Lung (tissue), 12 donors: ENCODE measurements around the gene POLD2. TPM values are rescaled to one million over a fixed set of nuclear protein-coding genes. Genes with fewer than 3 reads are reported as not detected.

Experiments
- ATAC-seq: fragments of 200-7000 bp; cut with Tn5 transposase; one replicate; pipeline ENCODE4 v1.9.1; 2020; ENCODE audit warnings: moderate number of reproducible peaks; ENCODE audit not compliant: insufficient read depth, low FRiP score
- DNase-seq, 3 donors: peaks; one replicate each; pipeline ENCODE4 v3.0.0-alpha.2; 2013 to 2017
- H3K27ac ChIP-seq, 2 donors: one replicate each; pipeline ENCODE4 v1.5.1; 2013; ENCODE audit warnings: mild to moderate bottlenecking in 2 of 2, moderate library complexity in 2 of 2, control low read depth in 1 of 2, inconsistent platforms in 1 of 2, low read depth in 1 of 2, low read length in 1 of 2
- H3K27me3 ChIP-seq, 3 donors: one replicate each; pipeline ENCODE4 v1.5.1; 2013; ENCODE audit warnings: low read length in 2 of 3; ENCODE audit not compliant: control insufficient read depth in 3 of 3, insufficient read depth in 3 of 3
- H3K36me3 ChIP-seq, 4 donors: one replicate each; pipeline ENCODE4 v1.5.1; 2013; ENCODE audit warnings: low read length in 4 of 4, mild to moderate bottlenecking in 1 of 4, moderate library complexity in 1 of 4; ENCODE audit not compliant: control insufficient read depth in 4 of 4, insufficient read depth in 4 of 4
- H3K4me1 ChIP-seq, 5 donors: one replicate each; pipeline ENCODE4 v1.5.1; 2013; ENCODE audit warnings: low read length in 5 of 5, mild to moderate bottlenecking in 2 of 5, moderate library complexity in 1 of 5; ENCODE audit not compliant: control insufficient read depth in 5 of 5, insufficient read depth in 5 of 5
- H3K4me3 ChIP-seq: one replicate; pipeline ENCODE4 v1.5.1; 2013; ENCODE audit warnings: mild to moderate bottlenecking, control low read depth, moderate library complexity
- H3K9ac ChIP-seq, 2 donors: one replicate each; pipeline ENCODE4 v1.5.1; 2013; ENCODE audit warnings: low read length in 2 of 2, control low read depth in 1 of 2; ENCODE audit not compliant: insufficient read depth in 1 of 2
- H3K9me3 ChIP-seq, 4 donors: one replicate each; pipeline ENCODE4 v1.5.1; 2013; ENCODE audit warnings: low read length in 3 of 4, mild to moderate bottlenecking in 1 of 4, moderate library complexity in 1 of 4; ENCODE audit not compliant: control insufficient read depth in 4 of 4, insufficient read depth in 3 of 4
- CTCF ChIP-seq: IDR thresholded peaks from 2 replicates; pipeline ENCODE4 v1.5.1; 2012; ENCODE audit warnings: mild to moderate bottlenecking; ENCODE audit errors: control extremely low read depth, extremely low read depth
- WGBS, 2 donors: extraction: QIAGEN DNeasy Blood & Tissue Kit; methylation state at CpG; one replicate each; pipeline ENCODE4 v1.1.7; 2013; 5-methylcytosine and 5-hydroxymethylcytosine counted together
- polyA plus RNA-seq, 2 donors: library from polyadenylated mRNA; stranded (reverse); fragments of 200-250 nt; gene quantifications; one replicate each; pipeline ENCODE4 v1.2.1, GENCODE V29; 2013
- total RNA-seq, 2 donors: library from RNA; depleted of rRNA in 1 of 2; stranded (reverse); fragments of >200 nt in 1 of 2; gene quantifications; one replicate each; pipeline ENCODE4 v1.2.1, GENCODE V29; 2014 to 2021
- donor health status: control.
- donor health status: control.
- donor health status: Bipolar disorder and iron deficiency.
- donor health status: healthy.
- donor health status: DM: yes; HTN: yes; CAD: no.

The POLD2 gene
- total and polyA plus RNA-seq, 4 donors: 48.8 to 90.7 (median 71.3) TPM

- peaks cover 0 to 3% (median 2%) of the 10 kb centered on the region in 5 donors for H3K4me1 ChIP-seq
- no peaks in the 10 kb centered on the region for H3K9me3 ChIP-seq
- no peak overlapping the region for H3K27ac ChIP-seq
- H3K27me3 ChIP-seq: no peaks in the 10 kb centered on the region
- H3K36me3 ChIP-seq: no peaks in the 10 kb centered on the region
- ATAC-seq: no peak
- WGBS, 2 donors: 84 to 91% methylated on average over 8 of the region's 8 CpGs
- no peak overlapping the region for H3K4me3 ChIP-seq
- TF ChIP-seq CTCF: no peak
- no peak overlapping the region for H3K9ac ChIP-seq
- DNase-seq: no peak
Observed at GRCh38 chr7:44155191-44156185, 32.1 kb upstream of the POLD2 start.

GRCh38 chr7:44154703-44155102 lies 31.4 kb upstream of the POLD2 start:
- H3K27me3 ChIP-seq: no peaks in the 10 kb centered on the region
- ATAC-seq (no peak), DNase-seq (no peak)
- H3K9me3 ChIP-seq: no peaks in the 10 kb centered on the region
- no peaks in the 10 kb centered on the region for H3K36me3 ChIP-seq
- H3K27ac ChIP-seq: no peak overlapping the region
- no peak overlapping the region for H3K4me3 ChIP-seq
- peaks cover 0 to 11% (median 4%) of the 10 kb centered on the region in 5 donors for H3K4me1 ChIP-seq
- no peak for TF ChIP-seq CTCF
- H3K9ac ChIP-seq: no peak overlapping the region
- WGBS, 2 donors: 59 to 68% methylated on average over 3 of the region's 3 CpGs

GRCh38 chr7:44153948-44154335 lies 30.6 kb upstream of the POLD2 start:
- WGBS, 2 donors: 82 to 95% methylated on average over 5 of the region's 5 CpGs
- Histone ChIP-seq H3K27me3 (no peaks in the 10 kb centered on the region), H3K36me3 (no peaks in the 10 kb centered on the region), H3K4me1 (peaks cover 0 to 13% (median 5%) of the 10 kb centered on the region in 5 donors), H3K4me3 (no peak overlapping the region), H3K9me3 (no peaks in the 10 kb centered on the region), H3K9ac (no peak overlapping the region), H3K27ac (no peak overlapping the region)
- ATAC-seq (no peak), DNase-seq (no peak)
- no peak for TF ChIP-seq CTCF
